ENCODE measurements around the gene RND2. TPM values are rescaled to one million over a fixed set of nuclear protein-coding genes. Genes with fewer than 3 reads are reported as not detected.

Gene RND2
- total and polyA plus RNA-seq, 2 of the 13 experiments (the other 11 are each of a cell fraction or from before 2014, with no cell fraction given), result 0.05 to 0.11 TPM

- TF ChIP-seq GATAD1 (CRISPR knock-in tag; IDR thresholded peaks at IDR 0.05) (peak; percentile 89), EZH2 (conservative IDR thresholded peaks at IDR 0.05; ENCODE audit: low read depth, low read length) (no peak), ZFP90 (CRISPR knock-in tag; IDR thresholded peaks at IDR 0.05; ENCODE audit: borderline replicate concordance) (0 out of 2 replicates have a peak, but pooled peaks have one; percentile 52), ZNF740 (CRISPR knock-in tag; IDR thresholded peaks at IDR 0.05) (no peak; the same call in 1 of the 2 replicates), ZNF460 (CRISPR knock-in tag; IDR thresholded peaks at IDR 0.05; ENCODE audit: borderline replicate concordance) (no peak), TERF1 (CRISPR knock-in tag; IDR thresholded peaks at IDR 0.05) (no peak), FOXM1 (CRISPR knock-in tag; IDR thresholded peaks at IDR 0.05) (no peak), ZNF558 (CRISPR knock-in tag; IDR thresholded peaks at IDR 0.05; ENCODE audit: borderline replicate concordance) (no peak), HCFC1 (IDR thresholded peaks at IDR 0.05; ENCODE audit: low read depth, low read length) (peak; percentile 39; the same call in 1 of the 2 replicates), NBN (conservative IDR thresholded peaks at IDR 0.05) (no peak), IRF9 (CRISPR knock-in tag; IDR thresholded peaks at IDR 0.05; ENCODE audit: borderline replicate concordance) (no peak), POGZ (CRISPR knock-in tag; IDR thresholded peaks at IDR 0.05) (no peak), ZBTB7A (CRISPR knock-in tag; IDR thresholded peaks at IDR 0.05) (no peak), NCOA5 (CRISPR knock-in tag; IDR thresholded peaks at IDR 0.05) (no peak), ISX (CRISPR knock-in tag; conservative IDR thresholded peaks at IDR 0.05) (no peak), MEIS2 (CRISPR knock-in tag; IDR thresholded peaks at IDR 0.05) (no peak), SETDB1 (CRISPR knock-in tag; IDR thresholded peaks at IDR 0.05; ENCODE audit: borderline replicate concordance) (no peak), ZNF777 (CRISPR knock-in tag; IDR thresholded peaks at IDR 0.05) (peak; percentile 7; the same call in 1 of the 2 replicates), ISL2 (CRISPR knock-in tag; IDR thresholded peaks at IDR 0.05) (no peak), PRDM10 (CRISPR knock-in tag; IDR thresholded peaks at IDR 0.05; ENCODE audit: low read depth) (peak; percentile 17; the same call in 1 of the 2 replicates), ZZZ3 (CRISPR knock-in tag; IDR thresholded peaks at IDR 0.05; ENCODE audit: borderline replicate concordance) (peak; percentile 14; the same call in 1 of the 2 replicates), ZSCAN5A (CRISPR knock-in tag; IDR thresholded peaks at IDR 0.05; ENCODE audit: borderline replicate concordance) (no peak)
Observed at GRCh38 chr17:42980274-42980765, 44.7 kb upstream of the RND2 start, which contains the start of gene RUNDC1 (continued).

Measured in HepG2 (cell line).